Measurements from ENCODE around the gene RAB6A. TPM values are rescaled to one million over a fixed set of nuclear protein-coding genes. Genes with fewer than 3 reads are reported as not detected.

The RAB6A gene
- total and polyA plus RNA-seq, 10 of the 15 experiments (the other 5 are each of a cell fraction or from before 2014, with no cell fraction given) = 9.8 to 107 (median 34.1) TPM

DNA sequence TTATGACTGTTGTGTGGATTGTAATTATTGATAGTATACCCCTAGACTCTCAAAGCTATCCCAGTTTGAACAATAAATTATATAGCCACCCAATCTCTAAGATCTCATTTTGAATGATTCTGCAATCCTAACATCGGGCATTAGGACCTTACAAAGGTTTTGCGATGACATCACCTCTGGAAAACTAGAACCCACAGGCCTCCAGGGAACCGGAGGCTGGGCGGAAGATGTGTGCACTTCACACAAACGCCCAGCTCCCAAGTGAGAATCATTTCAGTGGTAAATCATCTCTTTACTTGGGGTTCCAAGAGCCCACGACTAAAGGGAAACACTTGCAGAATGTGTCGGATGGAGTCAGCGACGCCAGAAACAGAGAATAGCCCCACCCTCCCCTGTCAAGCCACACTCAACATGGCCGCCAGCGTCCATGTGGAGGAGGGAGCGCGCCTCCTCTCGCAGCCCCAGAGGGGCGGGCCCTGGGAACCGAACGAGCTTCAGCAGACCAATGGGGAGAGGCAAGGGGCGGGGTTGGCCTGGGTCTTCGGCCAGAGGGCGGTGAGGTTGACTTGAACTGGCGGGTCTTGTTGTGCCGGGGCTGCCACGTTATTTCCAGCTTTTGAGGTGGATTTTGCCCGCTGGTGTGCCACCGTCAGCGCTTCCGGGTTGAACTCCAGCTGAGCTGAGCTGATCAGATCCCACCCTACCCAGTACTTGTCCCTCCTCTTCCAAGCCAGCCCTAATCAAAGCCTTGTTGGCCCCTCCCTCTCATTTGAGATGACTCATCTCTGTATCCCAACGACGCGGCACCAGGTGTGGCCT lies 18.4 kb upstream of the RAB6A start (continued):
- TF ChIP-seq RAD51 (IDR thresholded peaks at IDR 0.05) (0 out of 2 replicates have a peak, but pooled peaks have one; percentile 8), GATAD2B (conservative IDR thresholded peaks at IDR 0.05; ENCODE audit: low read depth) (no peak), SIN3A (IDR thresholded peaks at IDR 0.05; ENCODE audit: low read depth, low read length) (0 out of 2 replicates have a peak, but pooled peaks have one; percentile 57), IRF4 (IDR thresholded peaks at IDR 0.05; ENCODE audit: low read depth, low read length) (peak; percentile 85), MXI1 (IDR thresholded peaks at IDR 0.05; ENCODE audit: low read depth, low read length) (peak; percentile 95), SIX5 (IDR thresholded peaks at IDR 0.05; ENCODE audit: low read depth, low read length, severe bottlenecking) (peak; percentile 59), SUZ12 (IDR thresholded peaks at IDR 0.05; ENCODE audit: unreplicated experiment) (no peak), STAT1 (conservative IDR thresholded peaks at IDR 0.05) (no peak), HDAC2 (IDR thresholded peaks at IDR 0.05) (no peak), BACH1 (IDR thresholded peaks at IDR 0.05; ENCODE audit: borderline replicate concordance) (no peak), CREM (IDR thresholded peaks at IDR 0.05; ENCODE audit: low read depth) (peak; percentile 40; the same call in 1 of the 2 replicates), DPF2 (IDR thresholded peaks at IDR 0.05) (peak; percentile 62; the same call in 1 of the 2 replicates), RUNX3 (IDR thresholded peaks at IDR 0.05; ENCODE audit: low read length) (peak; percentile 39), RAD21 (IDR thresholded peaks at IDR 0.05; ENCODE audit: insufficient read depth, low read depth, low read length) (no peak), ASH2L (IDR thresholded peaks at IDR 0.05; ENCODE audit: borderline replicate concordance, low read depth) (no peak), MYC (IDR thresholded peaks at IDR 0.05; ENCODE audit: insufficient read depth, insufficient read length, insufficient replicate concordance, low read length, severe bottlenecking) (peak; percentile 44), FOXM1 (IDR thresholded peaks at IDR 0.05; ENCODE audit: low read depth, low read length) (no peak)
- TF ChIP-seq, protein P1, sequence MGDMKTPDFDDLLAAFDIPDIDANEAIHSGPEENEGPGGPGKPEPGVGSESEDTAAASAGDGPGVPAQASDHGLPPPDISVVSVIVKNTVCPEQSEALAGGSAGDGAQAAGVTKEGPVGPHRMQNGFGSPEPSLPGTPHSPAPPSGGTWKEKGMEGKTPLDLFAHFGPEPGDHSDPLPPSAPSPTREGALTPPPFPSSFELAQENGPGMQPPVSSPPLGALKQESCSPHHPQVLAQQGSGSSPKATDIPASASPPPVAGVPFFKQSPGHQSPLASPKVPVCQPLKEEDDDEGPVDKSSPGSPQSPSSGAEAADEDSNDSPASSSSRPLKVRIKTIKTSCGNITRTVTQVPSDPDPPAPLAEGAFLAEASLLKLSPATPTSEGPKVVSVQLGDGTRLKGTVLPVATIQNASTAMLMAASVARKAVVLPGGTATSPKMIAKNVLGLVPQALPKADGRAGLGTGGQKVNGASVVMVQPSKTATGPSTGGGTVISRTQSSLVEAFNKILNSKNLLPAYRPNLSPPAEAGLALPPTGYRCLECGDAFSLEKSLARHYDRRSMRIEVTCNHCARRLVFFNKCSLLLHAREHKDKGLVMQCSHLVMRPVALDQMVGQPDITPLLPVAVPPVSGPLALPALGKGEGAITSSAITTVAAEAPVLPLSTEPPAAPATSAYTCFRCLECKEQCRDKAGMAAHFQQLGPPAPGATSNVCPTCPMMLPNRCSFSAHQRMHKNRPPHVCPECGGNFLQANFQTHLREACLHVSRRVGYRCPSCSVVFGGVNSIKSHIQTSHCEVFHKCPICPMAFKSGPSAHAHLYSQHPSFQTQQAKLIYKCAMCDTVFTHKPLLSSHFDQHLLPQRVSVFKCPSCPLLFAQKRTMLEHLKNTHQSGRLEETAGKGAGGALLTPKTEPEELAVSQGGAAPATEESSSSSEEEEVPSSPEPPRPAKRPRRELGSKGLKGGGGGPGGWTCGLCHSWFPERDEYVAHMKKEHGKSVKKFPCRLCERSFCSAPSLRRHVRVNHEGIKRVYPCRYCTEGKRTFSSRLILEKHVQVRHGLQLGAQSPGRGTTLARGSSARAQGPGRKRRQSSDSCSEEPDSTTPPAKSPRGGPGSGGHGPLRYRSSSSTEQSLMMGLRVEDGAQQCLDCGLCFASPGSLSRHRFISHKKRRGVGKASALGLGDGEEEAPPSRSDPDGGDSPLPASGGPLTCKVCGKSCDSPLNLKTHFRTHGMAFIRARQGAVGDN (IDR thresholded peaks at IDR 0.05) = no peak
- TF ChIP-seq, protein P2, sequence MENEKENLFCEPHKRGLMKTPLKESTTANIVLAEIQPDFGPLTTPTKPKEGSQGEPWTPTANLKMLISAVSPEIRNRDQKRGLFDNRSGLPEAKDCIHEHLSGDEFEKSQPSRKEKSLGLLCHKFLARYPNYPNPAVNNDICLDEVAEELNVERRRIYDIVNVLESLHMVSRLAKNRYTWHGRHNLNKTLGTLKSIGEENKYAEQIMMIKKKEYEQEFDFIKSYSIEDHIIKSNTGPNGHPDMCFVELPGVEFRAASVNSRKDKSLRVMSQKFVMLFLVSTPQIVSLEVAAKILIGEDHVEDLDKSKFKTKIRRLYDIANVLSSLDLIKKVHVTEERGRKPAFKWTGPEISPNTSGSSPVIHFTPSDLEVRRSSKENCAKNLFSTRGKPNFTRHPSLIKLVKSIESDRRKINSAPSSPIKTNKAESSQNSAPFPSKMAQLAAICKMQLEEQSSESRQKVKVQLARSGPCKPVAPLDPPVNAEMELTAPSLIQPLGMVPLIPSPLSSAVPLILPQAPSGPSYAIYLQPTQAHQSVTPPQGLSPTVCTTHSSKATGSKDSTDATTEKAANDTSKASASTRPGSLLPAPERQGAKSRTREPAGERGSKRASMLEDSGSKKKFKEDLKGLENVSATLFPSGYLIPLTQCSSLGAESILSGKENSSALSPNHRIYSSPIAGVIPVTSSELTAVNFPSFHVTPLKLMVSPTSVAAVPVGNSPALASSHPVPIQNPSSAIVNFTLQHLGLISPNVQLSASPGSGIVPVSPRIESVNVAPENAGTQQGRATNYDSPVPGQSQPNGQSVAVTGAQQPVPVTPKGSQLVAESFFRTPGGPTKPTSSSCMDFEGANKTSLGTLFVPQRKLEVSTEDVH (IDR thresholded peaks at IDR 0.05; ENCODE audit: low read depth, partially characterized antibody) = no peak
- TF ChIP-seq, protein P3, sequence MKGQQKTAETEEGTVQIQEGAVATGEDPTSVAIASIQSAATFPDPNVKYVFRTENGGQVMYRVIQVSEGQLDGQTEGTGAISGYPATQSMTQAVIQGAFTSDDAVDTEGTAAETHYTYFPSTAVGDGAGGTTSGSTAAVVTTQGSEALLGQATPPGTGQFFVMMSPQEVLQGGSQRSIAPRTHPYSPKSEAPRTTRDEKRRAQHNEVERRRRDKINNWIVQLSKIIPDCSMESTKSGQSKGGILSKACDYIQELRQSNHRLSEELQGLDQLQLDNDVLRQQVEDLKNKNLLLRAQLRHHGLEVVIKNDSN (IDR thresholded peaks at IDR 0.05; ENCODE audit: borderline replicate concordance, extremely low read length, insufficient read depth, low read depth, low read length) = no peak
- TF ChIP-seq, protein P4, sequence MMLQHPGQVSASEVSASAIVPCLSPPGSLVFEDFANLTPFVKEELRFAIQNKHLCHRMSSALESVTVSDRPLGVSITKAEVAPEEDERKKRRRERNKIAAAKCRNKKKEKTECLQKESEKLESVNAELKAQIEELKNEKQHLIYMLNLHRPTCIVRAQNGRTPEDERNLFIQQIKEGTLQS (IDR thresholded peaks at IDR 0.05; ENCODE audit: borderline replicate concordance, extremely low read depth, low read depth, low read length) = no peak

All from GM12878 (cell line).